IMR-90 (cell line): ENCODE data around the gene ABCB1. TPM values are rescaled to one million over a fixed set of nuclear protein-coding genes. Genes with fewer than 3 reads are reported as not detected.

ENCODE experiments used
- ATAC-seq: fragments of 200-7000 bp; cut with Tn5 transposase; 2 replicates; pipeline ENCODE4 v1.9.1; 2020; ENCODE audit warnings: low read depth, mild to moderate bottlenecking, moderate library complexity
- BruUV-seq: library from RNA; stranded (reverse); fragments of 400-500 nt; replicated peaks from 2 replicates; lab custom pipeline; 2021; lab: Mats Ljungman, UMichigan
- CTCF ChIA-PET: fragments of 300-600 bp; formaldehyde crosslinking; extraction: SDS; loops from one replicate; lab custom pipeline; 2021; ENCODE audit warnings: antibody characterized with exemption; lab: Yijun Ruan, JAX
- POLR2A ChIA-PET: fragments of 300-600 bp; sonication (Branson Sonifier 250); formaldehyde crosslinking; loops from one replicate; lab custom pipeline; 2022; ENCODE audit warnings: antibody characterized with exemption; ENCODE audit not compliant: unreplicated experiment; lab: Charles Lee
- DNase-seq: peaks from one replicate; pipeline ENCODE4 v3.0.0; 2013
- H2AFZ ChIP-seq: replicated peaks from 2 replicates; pipeline ENCODE3; 2013; ENCODE audit warnings: low read length, mild to moderate bottlenecking; ENCODE audit not compliant: poor library complexity
- H2AK5ac ChIP-seq: 2 replicates; pipeline ENCODE4 v1.6.1; 2013; ENCODE audit warnings: low read depth, low read length, inconsistent platforms
- H2AK9ac ChIP-seq: replicated peaks from 2 replicates; pipeline ENCODE3; 2013; ENCODE audit warnings: mild to moderate bottlenecking, low read depth, low read length, moderate library complexity; ENCODE audit not compliant: poor library complexity
- H2BK120ac ChIP-seq: 2 replicates; pipeline ENCODE4 v1.6.1; 2013; ENCODE audit warnings: low read depth, low read length, inconsistent platforms
- H2BK15ac ChIP-seq: 3 replicates; pipeline ENCODE4 v1.6.1; 2013; ENCODE audit warnings: low read depth, low read length, inconsistent platforms
- H2BK20ac ChIP-seq: 2 replicates; pipeline ENCODE4 v1.6.1; 2013; ENCODE audit warnings: low read depth, mild to moderate bottlenecking, inconsistent platforms, low read length, moderate library complexity
- H2BK5ac ChIP-seq: 2 replicates; pipeline ENCODE4 v1.6.1; 2013; ENCODE audit warnings: mild to moderate bottlenecking, low read depth, low read length, inconsistent platforms; ENCODE audit not compliant: poor library complexity, severe bottlenecking
- H3K14ac ChIP-seq: replicated peaks from 2 replicates; pipeline ENCODE4 v1.6.1; 2013; ENCODE audit warnings: low read depth, low read length, inconsistent platforms
- H3K18ac ChIP-seq: 2 replicates; pipeline ENCODE4 v1.6.1; 2013; ENCODE audit warnings: low read depth, low read length, control low read depth
- H3K23ac ChIP-seq: 2 replicates; pipeline ENCODE4 v1.6.1; 2013; ENCODE audit warnings: low read depth, low read length, inconsistent platforms
- H3K27ac ChIP-seq: 2 replicates; pipeline ENCODE4 v1.5.1; 2013; ENCODE audit warnings: mild to moderate bottlenecking, control low read depth, low read length; ENCODE audit not compliant: insufficient read depth
- H3K27me3 ChIP-seq: 2 replicates; pipeline ENCODE4 v1.6.1; 2013; ENCODE audit warnings: low read length; ENCODE audit not compliant: control insufficient read depth, insufficient read depth
- H3K36me3 ChIP-seq: 2 replicates; pipeline ENCODE4 v1.6.1; 2013; ENCODE audit warnings: low read length, mixed read lengths; ENCODE audit not compliant: control insufficient read depth, insufficient read depth
- H3K4ac ChIP-seq: 2 replicates; pipeline ENCODE4 v1.6.1; 2013; ENCODE audit warnings: low read depth, low read length, inconsistent platforms
- H3K4me1 ChIP-seq: 2 replicates; pipeline ENCODE4 v1.6.1; 2013; ENCODE audit warnings: low read length, mixed read lengths; ENCODE audit not compliant: control insufficient read depth, insufficient read depth
- H3K4me2 ChIP-seq: 2 replicates; pipeline ENCODE4 v1.6.1; 2013; ENCODE audit warnings: low read depth, mild to moderate bottlenecking, control low read depth, low read length, moderate library complexity
- H3K4me3 ChIP-seq: 2 replicates; pipeline ENCODE4 v1.5.1; 2013; ENCODE audit warnings: low read depth, mild to moderate bottlenecking, control low read depth, low read length, moderate library complexity; ENCODE audit not compliant: insufficient read depth
- H3K56ac ChIP-seq: 2 replicates; pipeline ENCODE4 v1.6.1; 2013; ENCODE audit warnings: low read length, inconsistent platforms; ENCODE audit not compliant: insufficient read depth; ENCODE audit errors: extremely low read depth
- H3K79me1 ChIP-seq, 2 experiments: 2 replicates each; pipeline ENCODE4 v1.6.1; 2013; ENCODE audit warnings: low read length in 2 of 2, inconsistent platforms in 1 of 2, low read depth in 1 of 2
- H3K9ac ChIP-seq: 2 replicates; pipeline ENCODE4 v1.6.1; 2013; ENCODE audit warnings: low read depth, low read length, control low read depth
- H3K9me1 ChIP-seq: 2 replicates; pipeline ENCODE4 v1.6.1; 2013; ENCODE audit warnings: low read length, inconsistent platforms; ENCODE audit not compliant: insufficient read depth
- H3K9me3 ChIP-seq: 2 replicates; pipeline ENCODE4 v1.6.1; 2013; ENCODE audit warnings: low read length; ENCODE audit not compliant: control insufficient read depth, insufficient read depth
- H4K20me1 ChIP-seq: 2 replicates; pipeline ENCODE4 v1.6.1; 2013; ENCODE audit warnings: low read length, inconsistent platforms; ENCODE audit not compliant: insufficient read depth
- H4K5ac ChIP-seq: 2 replicates; pipeline ENCODE4 v1.6.1; 2013; ENCODE audit warnings: mild to moderate bottlenecking, low read depth, low read length, control low read depth
- H4K8ac ChIP-seq, 2 experiments: 2 replicates each; pipeline ENCODE4 v1.6.1; 2013; ENCODE audit warnings: low read depth in 2 of 2, low read length in 2 of 2, control low read depth in 1 of 2, inconsistent platforms in 1 of 2
- H4K91ac ChIP-seq: 2 replicates; pipeline ENCODE4 v1.6.1; 2013; ENCODE audit warnings: low read depth, low read length, inconsistent platforms; ENCODE audit not compliant: insufficient read depth
- CHD1 ChIP-seq: IDR thresholded peaks from 2 replicates; pipeline ENCODE4 v1.6.1; 2012; ENCODE audit warnings: low read depth, low read length, improper control_type of control experiment
- MXI1 ChIP-seq: IDR thresholded peaks from 2 replicates; pipeline ENCODE4 v1.6.1; 2012; ENCODE audit warnings: low read depth, mild to moderate bottlenecking, low read length, moderate library complexity, borderline replicate concordance
- NFE2L2 ChIP-seq: fragments of 150-350 bp; IDR thresholded peaks from 2 replicates; pipeline ENCODE4 v1.6.1; 2016; ENCODE audit warnings: low read depth, mild to moderate bottlenecking, low read length
- RAD21 ChIP-seq: IDR thresholded peaks from 2 replicates; pipeline ENCODE4 v1.6.1; 2012; ENCODE audit warnings: low read length, improper control_type of control experiment
- WGBS, 2 experiments: methylation state at CpG; one replicate each; pipeline versions ENCODE4 v1.1.5 to v1.1.7; 2013; ENCODE audit warnings: missing lambda C conversion rate in 2 of 2; ENCODE audit not compliant: insufficient read length in 1 of 2; ENCODE audit errors: extremely low coverage in 2 of 2; 5-methylcytosine and 5-hydroxymethylcytosine counted together
- dilution Hi-C: fragments of 300-500 bp; cut with HindIII; formaldehyde crosslinking; loops from one replicate; pipeline ENCODE4 v1.14.3; 2018; ENCODE audit warnings: low sequenced_read_pairs; ENCODE audit not compliant: unreplicated experiment
- in situ Hi-C: fragments of 300-500 bp; cut with MboI; formaldehyde crosslinking; loops from 3 replicates; pipeline ENCODE4 v1.14.3; 2019; ENCODE audit warnings: low sequenced_read_pairs, inconsistent platforms, mixed read lengths
- intact Hi-C: fragments of 100-400 bp; cut with micrococcal nuclease; formaldehyde crosslinking; loops from 2 replicates; pipeline ENCODE4 v1.10.0; 2022
- polyA plus RNA-seq, 3 experiments: library from polyadenylated mRNA; depleted of rRNA; stranded (reverse); fragments of >200 nt; gene quantifications; 2 replicates each; pipeline ENCODE4 v1.2.3, GENCODE V29; 2012; ENCODE audit warnings: low replicate concordance in 1 of 3
- total RNA-seq: library from RNA; depleted of rRNA; stranded (reverse); fragments of >200 nt; gene quantifications from 2 replicates; pipeline ENCODE4 v1.2.3, GENCODE V29; 2012
- TF ChIP-seq, protein P1 (sequence below): fragments of 150-350 bp; IDR thresholded peaks from 2 replicates; pipeline ENCODE4 v1.6.1; 2016; ENCODE audit warnings: low read depth, mild to moderate bottlenecking, low read length, moderate library complexity, borderline replicate concordance

ABCB1 gene
- total and polyA plus RNA-seq, 2 of the 4 experiments (the other 2 are of a cell fraction): 0.80 to 0.90 TPM

DNA sequence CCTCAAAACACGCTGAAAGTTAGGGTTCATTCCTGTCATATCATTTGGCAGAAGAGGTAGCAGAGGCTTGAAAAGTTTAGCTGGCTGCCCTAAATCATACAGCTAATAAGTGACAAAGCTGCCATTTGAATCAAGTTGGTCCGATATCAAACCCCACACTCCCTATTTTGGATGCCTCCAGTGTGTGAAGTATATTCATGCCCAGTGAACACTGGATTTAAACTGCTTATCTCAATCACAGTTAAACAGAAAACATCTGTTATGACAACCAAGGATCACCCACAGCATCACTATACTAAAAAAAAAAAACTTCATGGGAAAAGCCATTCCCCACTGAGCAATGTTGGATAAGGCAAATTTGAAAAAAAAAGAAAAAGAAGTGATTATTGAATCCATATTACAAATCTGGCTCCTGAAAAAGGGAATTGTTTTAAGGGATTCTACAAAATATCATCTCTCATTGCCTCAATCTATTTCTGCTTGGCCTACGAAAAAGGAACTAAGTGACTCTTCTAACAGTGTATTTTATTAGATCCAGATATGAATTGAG, 48.3 kb downstream of the ABCB1 start:
- Histone ChIP-seq H3K56ac (no peak overlapping the region), H4K91ac (no peak overlapping the region), H4K8ac (no peak overlapping the region), H3K79me1 (no peaks in the 10 kb centered on the region), H3K4ac (no peak overlapping the region), H2BK20ac (no peak overlapping the region), H2BK5ac (no peak overlapping the region), H2BK120ac (no peak overlapping the region), H3K23ac (no peak overlapping the region), H3K36me3 (no peaks in the 10 kb centered on the region), H2AK9ac (no peak overlapping the region), H3K4me3 (no peak overlapping the region), H2AK5ac (no peak overlapping the region), H2AFZ (no peak overlapping the region), H3K9me3 (no peaks in the 10 kb centered on the region), H3K4me2 (no peak overlapping the region), H3K27ac (no peak overlapping the region), H3K9me1 (no peaks in the 10 kb centered on the region), H3K9ac (no peak overlapping the region), H3K27me3 (no peaks in the 10 kb centered on the region), H3K14ac (no peak overlapping the region), H4K5ac (no peak overlapping the region), H3K4me1 (no peaks in the 10 kb centered on the region), H2BK15ac (no peak overlapping the region), H3K18ac (no peak overlapping the region), H4K20me1 (no peaks in the 10 kb centered on the region)
- no peak for DNase-seq
- TF ChIP-seq MXI1 (no peak), RAD21 (no peak), CHD1 (no peak), NFE2L2 (no peak)
- TF ChIP-seq, protein P1, sequence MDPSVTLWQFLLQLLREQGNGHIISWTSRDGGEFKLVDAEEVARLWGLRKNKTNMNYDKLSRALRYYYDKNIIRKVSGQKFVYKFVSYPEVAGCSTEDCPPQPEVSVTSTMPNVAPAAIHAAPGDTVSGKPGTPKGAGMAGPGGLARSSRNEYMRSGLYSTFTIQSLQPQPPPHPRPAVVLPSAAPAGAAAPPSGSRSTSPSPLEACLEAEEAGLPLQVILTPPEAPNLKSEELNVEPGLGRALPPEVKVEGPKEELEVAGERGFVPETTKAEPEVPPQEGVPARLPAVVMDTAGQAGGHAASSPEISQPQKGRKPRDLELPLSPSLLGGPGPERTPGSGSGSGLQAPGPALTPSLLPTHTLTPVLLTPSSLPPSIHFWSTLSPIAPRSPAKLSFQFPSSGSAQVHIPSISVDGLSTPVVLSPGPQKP: no peak
- POLR2A ChIA-PET: no interaction called here
- no TSS peak for BruUV-seq
- CTCF ChIA-PET: no interaction called here
- in situ Hi-C loops: no loop called here
- dilution Hi-C loops: no loop called here
- ATAC-seq: no peak
- no CpG with 5 or more reads among the region's 3 CpGs for WGBS, 2 experiments
- intact Hi-C loops: no loop called here
